Sciatic nerve (tissue), 2 donors: ENCODE data around the gene EPN2. TPM values are rescaled to one million over a fixed set of nuclear protein-coding genes. Genes with fewer than 3 reads are reported as not detected.
"Not testable (repeated sequence)": the region's sequence is repeated elsewhere in the genome, so short reads cannot be mapped to it uniquely, and the experiment has no call there.

Experiments
- ATAC-seq: fragments of 200-7000 bp; cut with Tn5 transposase; one replicate; pipeline ENCODE4 v1.9.1; 2020; ENCODE audit warnings: mild to moderate bottlenecking, moderate library complexity
- DNase-seq: peaks from one replicate; pipeline ENCODE4 v3.0.0-alpha.2; 2020; ENCODE audit warnings: low spot score
- intact Hi-C: fragments of 100-400 bp; cut with DNase I; formaldehyde crosslinking; loops from one replicate; pipeline ENCODE4 v1.14.2; 2022
- total RNA-seq: library from RNA; stranded (reverse); fragmentation: NEBNext Ultra II Directional; extraction: Animal tissue kit (Norgen Biotek cat#: 25700); gene quantifications from one replicate; pipeline ENCODE4 v1.2.1, GENCODE V29; 2021
- donor health status: DM: no; HTN: no; CAD: no.
- donor health status: DM: no; HTN: no; CAD: no.

Gene EPN2
- total RNA-seq = 76.6 TPM

DNA sequence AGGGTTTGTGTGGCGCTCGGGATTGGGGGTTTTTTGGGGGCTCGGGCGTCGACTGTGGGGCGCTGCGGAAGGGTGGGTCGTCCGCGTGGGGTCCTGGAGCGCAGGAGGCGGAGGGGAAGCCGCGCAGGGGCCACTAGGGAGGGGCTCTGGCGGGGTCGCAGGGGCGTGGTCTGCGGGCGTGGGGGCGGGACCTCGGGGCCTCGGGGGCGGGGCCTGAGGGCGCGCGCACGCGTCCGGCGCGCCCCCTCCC is at the start of gene EPN2:
Gene EPN2, plus strand, starts transcription at position 228 of the 250 bp plus-strand sequence. CDS start 45,754 bp downstream, outside the sequence.
- DNase-seq (peak; percentile 82), ATAC-seq (peak; percentile 89)
- intact Hi-C loops = not testable (repeated sequence)

GRCh38 chr17:19187883-19188869 is 49.0 kb upstream of the EPN2 start:
- DNase-seq, intact Hi-C loops: not testable (repeated sequence)
- ATAC-seq = peak; percentile 43

GRCh38 chr17:19188870-19189708 is 48.1 kb upstream of the EPN2 start:
- DNase-seq, intact Hi-C loops: not testable (repeated sequence)
- ATAC-seq = peak; percentile 97

GRCh38 chr17:19189781-19190405 is 47.3 kb upstream of the EPN2 start:
- intact Hi-C loops, DNase-seq: not testable (repeated sequence)
- peak; percentile 28 for ATAC-seq

- DNase-seq, intact Hi-C loops: not testable (repeated sequence)
- ATAC-seq = peak; percentile 96
Observed at GRCh38 chr17:19196382-19197204, 40.6 kb upstream of the EPN2 start.

- peak; percentile 97 for ATAC-seq
- DNase-seq, intact Hi-C loops: not testable (repeated sequence)
Observed at GRCh38 chr17:19202448-19202847, 34.7 kb upstream of the EPN2 start.

DNA sequence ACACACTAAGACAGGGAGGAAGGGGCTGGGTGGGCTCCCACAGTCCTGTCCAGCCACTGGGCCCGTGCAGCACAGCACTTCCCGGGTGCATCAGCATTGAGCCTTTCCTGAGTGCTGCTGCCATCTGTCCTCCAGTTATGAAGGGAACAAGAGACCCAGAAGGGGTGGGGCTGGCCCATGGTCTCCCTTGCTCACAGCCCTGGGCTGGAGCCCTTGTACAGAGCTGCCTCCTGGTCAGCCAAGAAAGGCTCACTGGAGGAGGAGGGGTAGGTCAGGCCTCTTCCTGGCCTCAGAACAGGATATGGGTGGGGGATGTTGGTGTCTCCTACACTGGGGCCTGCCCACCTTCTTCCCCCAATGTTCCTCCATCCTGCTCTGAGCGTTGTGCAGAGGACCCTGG is 33.7 kb upstream of the EPN2 start:
- DNase-seq, intact Hi-C loops, ATAC-seq: not testable (repeated sequence)

DNA sequence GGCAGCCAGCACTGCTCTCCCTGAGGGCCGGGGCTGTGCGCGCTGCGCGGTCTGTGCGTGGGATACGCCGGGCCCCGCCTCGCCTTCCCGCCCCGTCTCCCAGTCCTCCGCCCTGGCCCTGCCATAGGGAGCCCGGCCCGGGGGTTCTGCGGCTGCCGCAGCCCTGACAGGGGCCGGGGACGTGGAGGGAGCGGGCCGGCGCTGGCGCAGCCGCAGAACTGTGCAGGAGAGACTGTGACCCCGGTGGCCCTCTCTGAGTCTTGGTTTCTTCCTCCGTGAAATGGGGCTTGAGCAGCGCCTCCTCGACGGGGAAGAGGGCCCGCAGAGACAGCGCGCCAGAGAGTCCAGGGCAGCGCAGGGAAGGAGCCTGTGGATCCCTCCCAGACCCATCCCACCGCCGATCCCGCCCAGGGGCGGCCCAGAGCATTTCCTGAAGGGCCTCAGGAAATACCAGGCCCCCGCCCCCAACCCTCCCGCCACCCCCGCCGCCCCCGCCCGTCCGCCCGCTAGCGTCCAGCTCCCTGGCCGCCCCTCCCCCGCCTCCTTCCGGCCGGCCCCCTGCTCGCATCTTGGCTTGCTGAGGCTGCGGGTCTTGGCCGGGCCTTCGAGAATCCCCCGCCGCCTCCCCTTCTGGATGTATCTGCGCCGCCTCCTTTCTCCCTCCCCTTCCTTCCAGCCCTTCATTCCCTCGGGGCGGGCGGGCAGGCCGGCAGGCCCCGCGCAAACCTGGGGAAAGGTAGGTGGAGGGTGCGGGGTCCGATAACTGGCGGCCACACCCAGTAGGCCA is 21.9 kb upstream of the EPN2 start:
- peak; percentile 88 for ATAC-seq
- intact Hi-C loops = not testable (repeated sequence)

DNA sequence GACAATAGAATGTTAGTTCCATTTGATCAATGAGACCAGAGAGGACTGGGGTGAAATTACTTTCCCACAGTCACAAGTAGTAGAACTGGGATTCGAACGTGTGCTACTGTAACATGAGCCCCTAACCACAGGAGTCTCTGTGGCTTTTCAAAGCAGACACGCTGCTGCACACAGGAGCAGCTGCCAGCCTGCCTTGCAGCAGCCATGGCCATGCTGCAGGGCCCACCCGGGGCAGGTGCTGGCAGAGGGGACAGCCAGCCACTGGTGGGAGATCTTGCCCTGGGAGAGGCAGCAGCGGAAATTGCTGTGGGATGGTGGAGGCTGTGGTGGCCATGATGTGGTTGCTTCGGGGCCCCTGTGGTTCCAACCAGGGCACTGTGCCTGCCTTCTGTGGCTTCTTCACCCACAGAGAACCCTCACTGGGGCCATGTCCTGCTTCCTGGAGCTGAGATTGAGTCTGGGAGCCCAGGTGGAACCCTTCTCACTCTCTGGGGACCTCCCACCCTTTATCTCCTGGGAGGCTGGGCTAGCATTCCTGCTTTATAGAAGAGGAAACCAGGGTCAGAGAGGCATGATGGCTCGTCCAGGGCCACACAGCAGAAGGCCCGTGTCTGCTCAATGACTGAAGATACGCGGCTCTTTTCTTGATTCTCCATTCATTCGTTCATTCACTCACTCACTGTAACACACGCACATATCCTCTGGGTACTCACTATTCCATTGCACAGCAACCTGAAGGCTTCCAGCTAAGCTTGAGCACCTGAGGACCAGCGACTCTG is 20.8 kb upstream of the EPN2 start:
- DNase-seq, intact Hi-C loops: not testable (repeated sequence)
- peak; percentile 4 for ATAC-seq

More for the DNA sequence above, 21.9 kb upstream of the EPN2 start:
- DNase-seq = not testable (repeated sequence)

- ATAC-seq = peak; percentile 21
- intact Hi-C loops, DNase-seq: not testable (repeated sequence)
Observed at GRCh38 chr17:19218914-19219313, 18.3 kb upstream of the EPN2 start.

DNA sequence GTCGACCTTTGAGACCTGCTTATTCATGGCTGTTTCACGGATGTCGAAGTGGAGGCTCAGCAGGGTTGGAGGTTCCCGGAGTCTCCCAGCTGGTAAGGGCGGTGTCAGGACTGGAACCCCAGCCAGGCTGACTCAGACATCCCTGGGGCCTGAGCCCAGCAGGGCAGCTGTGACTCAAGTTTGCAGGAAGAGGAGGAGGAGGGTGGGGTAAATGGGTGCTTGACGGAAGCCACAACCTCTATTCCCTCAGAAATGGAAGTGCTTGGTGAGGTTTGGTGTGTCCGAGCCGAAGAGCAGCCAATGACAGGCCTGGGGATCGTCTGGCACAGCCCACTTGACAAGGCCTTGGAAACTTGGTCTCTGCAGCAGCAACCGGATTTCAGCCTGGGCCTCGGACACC is 17.8 kb upstream of the EPN2 start:
- DNase-seq, intact Hi-C loops: not testable (repeated sequence)
- ATAC-seq = peak; percentile 27

DNA sequence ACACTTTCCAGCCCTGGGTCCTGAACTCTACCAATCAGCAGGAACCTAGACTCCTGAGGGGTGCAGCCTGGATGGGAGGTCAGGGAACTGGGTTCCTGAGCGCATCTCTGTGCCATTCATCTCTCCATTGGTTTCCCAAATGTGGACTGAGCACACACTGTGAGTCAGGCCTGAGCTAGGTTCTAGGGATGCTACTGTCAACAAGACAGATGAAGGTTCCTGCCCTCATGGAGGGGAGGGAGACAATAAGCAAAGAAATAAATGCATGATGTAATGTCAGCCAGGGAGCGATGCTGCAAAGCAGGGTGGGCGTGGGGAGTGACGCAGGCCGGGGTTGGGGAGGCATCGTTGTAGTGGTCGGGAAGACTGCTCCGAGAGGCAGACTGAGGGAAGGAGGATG is 17.0 kb upstream of the EPN2 start:
- DNase-seq = not testable (repeated sequence)

GRCh38 chr17:19226610-19227588 is 10.3 kb upstream of the EPN2 start:
- DNase-seq, intact Hi-C loops, ATAC-seq: not testable (repeated sequence)

More for the DNA sequence above, 17.0 kb upstream of the EPN2 start:
- intact Hi-C loops, ATAC-seq: not testable (repeated sequence)

GRCh38 chr17:19234676-19235075 is 2.5 kb upstream of the EPN2 start:
- ATAC-seq, intact Hi-C loops, DNase-seq: not testable (repeated sequence)

DNA sequence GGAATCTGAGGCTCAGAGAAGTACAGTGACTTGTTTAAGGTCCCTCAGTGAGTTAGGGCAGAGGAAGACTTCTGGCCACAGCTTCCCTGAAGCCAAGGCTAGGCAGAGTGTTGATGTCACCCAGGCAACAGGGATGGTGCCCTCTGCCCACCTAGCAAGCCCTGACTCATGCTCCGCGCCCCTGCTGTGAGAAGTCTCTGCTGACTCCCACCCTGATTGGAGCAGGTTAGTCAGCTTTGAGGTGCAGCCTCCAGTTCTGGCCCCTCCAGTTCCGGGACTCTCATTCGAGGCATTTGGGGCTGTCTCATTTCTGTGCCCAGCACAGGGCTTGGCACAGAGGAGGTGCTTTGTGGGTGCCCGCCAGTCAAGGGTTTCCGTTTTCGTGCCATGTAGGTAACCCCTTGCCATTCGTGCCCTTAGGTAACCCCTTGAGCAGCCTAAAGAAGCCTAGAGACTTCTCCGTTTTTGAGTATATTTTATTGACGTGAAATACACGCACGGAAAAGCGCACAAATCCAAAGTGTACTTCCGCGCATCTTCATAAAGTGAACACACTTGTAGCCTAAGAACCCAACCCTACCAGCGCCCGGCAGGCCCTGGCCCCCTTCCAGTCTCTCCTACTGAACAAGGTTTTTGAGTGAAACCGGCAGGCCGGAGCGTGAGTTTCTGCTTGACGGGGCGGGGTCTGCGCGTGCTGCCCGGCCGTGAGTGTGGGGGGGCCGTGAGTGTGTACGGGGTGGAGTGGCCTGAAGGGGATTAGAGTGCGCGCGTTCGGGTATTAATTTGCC is 621 bp upstream of the EPN2 start:
- DNase-seq, intact Hi-C loops: not testable (repeated sequence)
- ATAC-seq = peak; percentile 87
